Measurements from ENCODE around the gene SIPA1L3. TPM values are rescaled to one million over a fixed set of nuclear protein-coding genes. Genes with fewer than 3 reads are reported as not detected.

Gene SIPA1L3
- total and polyA plus RNA-seq, 12 donors = 2.8 to 24.2 (median 12.3) TPM

GRCh38 chr19:37938353-37938752 is 31.3 kb downstream of the SIPA1L3 start:
- DNase-seq (no peak), ATAC-seq (no peak)
- H3K4me3 ChIP-seq = no peak overlapping the region
- TF ChIP-seq, protein P1, sequence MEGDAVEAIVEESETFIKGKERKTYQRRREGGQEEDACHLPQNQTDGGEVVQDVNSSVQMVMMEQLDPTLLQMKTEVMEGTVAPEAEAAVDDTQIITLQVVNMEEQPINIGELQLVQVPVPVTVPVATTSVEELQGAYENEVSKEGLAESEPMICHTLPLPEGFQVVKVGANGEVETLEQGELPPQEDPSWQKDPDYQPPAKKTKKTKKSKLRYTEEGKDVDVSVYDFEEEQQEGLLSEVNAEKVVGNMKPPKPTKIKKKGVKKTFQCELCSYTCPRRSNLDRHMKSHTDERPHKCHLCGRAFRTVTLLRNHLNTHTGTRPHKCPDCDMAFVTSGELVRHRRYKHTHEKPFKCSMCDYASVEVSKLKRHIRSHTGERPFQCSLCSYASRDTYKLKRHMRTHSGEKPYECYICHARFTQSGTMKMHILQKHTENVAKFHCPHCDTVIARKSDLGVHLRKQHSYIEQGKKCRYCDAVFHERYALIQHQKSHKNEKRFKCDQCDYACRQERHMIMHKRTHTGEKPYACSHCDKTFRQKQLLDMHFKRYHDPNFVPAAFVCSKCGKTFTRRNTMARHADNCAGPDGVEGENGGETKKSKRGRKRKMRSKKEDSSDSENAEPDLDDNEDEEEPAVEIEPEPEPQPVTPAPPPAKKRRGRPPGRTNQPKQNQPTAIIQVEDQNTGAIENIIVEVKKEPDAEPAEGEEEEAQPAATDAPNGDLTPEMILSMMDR (IDR thresholded peaks at IDR 0.05) = no peak
- H3K27ac ChIP-seq = no peak overlapping the region
- peaks cover 4 to 13% (median 10%) of the 10 kb centered on the region in 9 donors for H3K4me1 ChIP-seq
- intact Hi-C loops (cut with DNase I) = no loop called here
- WGBS, 2 donors = 93 to 96% methylated on average over 1 of the region's 1 CpG
- H3K36me3 ChIP-seq = peaks cover 0 to 4% (median 0%) of the 10 kb centered on the region in 9 donors
- peaks cover 0 to 29% (median 7%) of the 10 kb centered on the region in 11 donors for H3K9me3 ChIP-seq
- H3K27me3 ChIP-seq = no peaks in the 10 kb centered on the region

DNA sequence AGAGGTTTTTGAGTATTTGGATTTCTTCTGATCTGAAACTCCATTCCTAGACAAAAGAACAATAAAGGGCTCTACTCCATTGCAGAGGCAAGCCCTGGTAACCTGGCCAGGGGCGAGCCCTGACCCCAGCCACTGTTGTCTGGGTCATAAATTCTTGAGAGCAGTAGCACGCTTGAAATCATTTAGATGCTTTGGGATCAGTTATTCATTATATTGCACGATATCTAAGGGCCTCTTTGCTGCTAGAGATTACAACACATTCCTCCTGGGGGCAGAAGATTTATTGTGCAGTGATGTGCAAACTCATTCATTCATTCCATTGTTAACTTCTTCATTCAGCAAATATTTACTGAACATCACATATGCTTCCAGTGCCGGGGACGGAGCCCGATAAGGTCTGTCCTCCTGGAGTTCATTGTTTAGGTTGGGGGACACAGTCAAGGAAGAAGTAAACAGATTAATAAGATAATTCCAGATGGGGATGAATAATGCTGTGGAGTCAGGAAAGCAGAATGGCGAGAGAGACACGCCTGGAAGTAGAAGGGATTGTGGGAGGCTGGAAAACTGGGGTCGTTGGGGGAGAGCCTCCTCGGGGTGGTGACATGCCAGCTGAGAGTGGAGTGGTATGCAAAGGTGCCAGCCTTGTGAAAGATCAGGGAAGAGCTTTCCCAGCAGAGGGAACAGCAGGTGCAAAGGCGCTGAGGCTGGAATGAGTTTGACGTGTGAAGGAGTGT is 34.9 kb downstream of the SIPA1L3 start:
- DNase-seq (no peak), ATAC-seq (no peak)
- H3K27me3 ChIP-seq = no peaks in the 10 kb centered on the region
- 89 to 93% methylated on average over 12 of the region's 12 CpGs for WGBS, 2 donors
- no peak overlapping the region for H3K27ac ChIP-seq
- TF ChIP-seq, protein P1 (IDR thresholded peaks at IDR 0.05) = no peak
- peaks cover 0 to 4% (median 0%) of the 10 kb centered on the region in 9 donors for H3K36me3 ChIP-seq
- H3K4me3 ChIP-seq = no peak overlapping the region
- peaks cover 0 to 10% (median 0%) of the 10 kb centered on the region in 11 donors for H3K9me3 ChIP-seq
- intact Hi-C loops (cut with DNase I) = no loop called here
- H3K4me1 ChIP-seq = peaks cover 0 to 3% (median 0%) of the 10 kb centered on the region in 9 donors

GRCh38 chr19:37942516-37942902 is 35.5 kb downstream of the SIPA1L3 start:
- WGBS, 2 donors = 93% methylated on average over 6 of the region's 6 CpGs
- Histone ChIP-seq H3K36me3 (peaks cover 0 to 4% (median 0%) of the 10 kb centered on the region in 9 donors), H3K9me3 (peaks cover 0 to 10% (median 0%) of the 10 kb centered on the region in 11 donors), H3K4me1 (peaks cover 0 to 3% (median 0%) of the 10 kb centered on the region in 9 donors), H3K4me3 (no peak overlapping the region), H3K27me3 (no peaks in the 10 kb centered on the region), H3K27ac (no peak overlapping the region)
- intact Hi-C loops (cut with DNase I) = no loop called here
- no peak for ATAC-seq
- TF ChIP-seq, protein P1 (IDR thresholded peaks at IDR 0.05) = no peak
- no peak for DNase-seq

DNA sequence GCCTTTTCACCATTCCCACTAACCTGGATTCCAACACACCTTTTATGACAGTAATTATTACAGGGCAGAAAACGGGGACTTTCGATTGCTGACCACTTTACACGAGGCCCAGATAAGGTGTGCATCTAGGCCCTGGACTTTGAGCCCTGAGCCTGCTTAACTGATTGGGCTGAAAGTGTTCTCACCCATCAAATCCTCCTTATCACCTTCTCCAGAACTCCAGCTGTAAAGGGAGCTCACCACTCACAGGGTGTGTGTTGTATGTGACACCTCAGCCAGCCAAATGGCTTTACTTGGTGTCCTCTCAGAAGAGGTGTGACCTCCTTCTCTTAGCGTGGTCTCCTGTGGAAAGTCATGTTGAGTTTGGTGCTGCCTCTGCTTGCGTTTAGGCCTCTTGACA is 36.5 kb downstream of the SIPA1L3 start:
- H3K4me3 ChIP-seq = no peak overlapping the region
- DNase-seq (no peak), ATAC-seq (peak in 1 of 8 donors; percentile 47)
- no peak overlapping the region for H3K27ac ChIP-seq
- TF ChIP-seq, protein P1 (IDR thresholded peaks at IDR 0.05) = no peak
- H3K4me1 ChIP-seq = peaks cover 0 to 3% (median 0%) of the 10 kb centered on the region in 9 donors
- H3K36me3 ChIP-seq = peaks cover 0 to 4% (median 0%) of the 10 kb centered on the region in 9 donors
- intact Hi-C loops (cut with DNase I) = no loop called here
- WGBS, 2 donors = 66 to 70% methylated on average over 5 of the region's 5 CpGs
- peaks cover 0 to 9% (median 0%) of the 10 kb centered on the region in 11 donors for H3K9me3 ChIP-seq
- H3K27me3 ChIP-seq = no peaks in the 10 kb centered on the region
